HepG2 (cell line): ENCODE data around the gene MFSD11. TPM values are rescaled to one million over a fixed set of nuclear protein-coding genes. Genes with fewer than 3 reads are reported as not detected.
A peak's percentile ranks its signal among the peaks of the same experiment; 100 is the strongest.

Source experiments
- BCLAF1 ChIP-seq: fragments of 450-650 bp; IDR thresholded peaks from 2 replicates; pipeline ENCODE4 v1.6.1; 2017; ENCODE audit warnings: mild to moderate bottlenecking
- CERS6 ChIP-seq: sonication (generic); formaldehyde crosslinking; IDR thresholded peaks from 2 replicates; pipeline ENCODE4 v1.5.0; 2020; ENCODE audit warnings: missing genetic modification reagents
- KAT8 ChIP-seq: IDR thresholded peaks from 2 replicates; pipeline ENCODE4 v1.6.1; 2016; ENCODE audit warnings: missing genetic modification reagents, missing compliant biosample characterization
- KLF6 ChIP-seq: IDR thresholded peaks from 2 replicates; pipeline ENCODE4 v1.8.0; 2016; ENCODE audit warnings: missing biosample characterization, missing genetic modification reagents
- NAIF1 ChIP-seq: sonication (generic); formaldehyde crosslinking; IDR thresholded peaks from 2 replicates; pipeline ENCODE4 v1.5.0; 2020; ENCODE audit warnings: mild to moderate bottlenecking, missing genetic modification reagents, borderline replicate concordance
- NR0B2 ChIP-seq: sonication (generic); formaldehyde crosslinking; IDR thresholded peaks from 2 replicates; pipeline ENCODE4 v1.4.0; 2020; ENCODE audit warnings: mild to moderate bottlenecking, missing genetic modification reagents
- POLR2G ChIP-seq: fragments of 200-400 bp; formaldehyde crosslinking; IDR thresholded peaks from 2 replicates; pipeline ENCODE4 v1.6.1; 2018; ENCODE audit warnings: mild to moderate bottlenecking, low read depth, low read length, moderate library complexity
- REST ChIP-seq, 2 experiments: IDR thresholded peaks; 2 replicates each; pipeline ENCODE4 v1.6.1; 2011 to 2012; ENCODE audit warnings: low read length in 2 of 2, borderline replicate concordance in 1 of 2, low read depth in 1 of 2, mild to moderate bottlenecking in 1 of 2, moderate library complexity in 1 of 2
- TGIF2 ChIP-seq: IDR thresholded peaks from 2 replicates; pipeline ENCODE4 v1.6.1; 2016; ENCODE audit warnings: control low read depth, missing compliant biosample characterization
- TRIM24 ChIP-seq: sonication (generic); formaldehyde crosslinking; IDR thresholded peaks from 2 replicates; pipeline ENCODE4 v1.8.0; 2022; ENCODE audit warnings: mild to moderate bottlenecking, missing genetic modification reagents
- U2AF2 ChIP-seq: fragments of 200-400 bp; formaldehyde crosslinking; IDR thresholded peaks from 2 replicates; pipeline ENCODE4 v1.6.1; 2017; ENCODE audit warnings: low read depth, mild to moderate bottlenecking, low read length
- ZKSCAN8 ChIP-seq: IDR thresholded peaks from 2 replicates; pipeline ENCODE4 v1.6.1; 2016; ENCODE audit warnings: borderline replicate concordance, missing genetic modification reagents, missing compliant biosample characterization
- ZNF251 ChIP-seq: sonication (generic); formaldehyde crosslinking; IDR thresholded peaks from 2 replicates; pipeline ENCODE4 v1.9.0; 2021; ENCODE audit warnings: mild to moderate bottlenecking, missing genetic modification reagents
- ZNF619 ChIP-seq: sonication (generic); formaldehyde crosslinking; IDR thresholded peaks from 2 replicates; pipeline ENCODE4 v1.4.0; 2020; ENCODE audit warnings: mild to moderate bottlenecking, missing genetic modification reagents
- ZNF687 ChIP-seq: sonication (generic); formaldehyde crosslinking; IDR thresholded peaks from 2 replicates; pipeline ENCODE4 v1.5.1; 2020; ENCODE audit warnings: mild to moderate bottlenecking, missing genetic modification reagents, moderate library complexity
- ZNF720 ChIP-seq: sonication (generic); formaldehyde crosslinking; IDR thresholded peaks from 2 replicates; pipeline ENCODE4 v1.4.0; 2020; ENCODE audit warnings: missing genetic modification reagents
- polyA plus RNA-seq, 8 experiments: library from polyadenylated mRNA; depleted of rRNA in 3 of 8; stranded (reverse) in 7 of 8; unstranded in 1 of 8; fragments of >200 nt; fragmentation: Illumina TruSeq in 4 of 8; extraction: Trizol in 4 of 8; gene quantifications; 2 replicates each; pipeline versions ENCODE4 v1.2.1 to v1.2.3, GENCODE V29; 2011 to 2016; ENCODE audit warnings: low read depth in 4 of 8, missing spikeins in 1 of 8, mixed read lengths in 1 of 8; ENCODE audit not compliant: insufficient read depth in 1 of 8
- total RNA-seq, 5 experiments: library from RNA; depleted of rRNA; stranded (reverse); fragments of >200 nt; fragmentation: Illumina TruSeq; extraction: Trizol; gene quantifications; 2 replicates each; pipeline ENCODE4 v1.2.3, GENCODE V29; 2016; ENCODE audit warnings: low read depth in 1 of 5

Gene MFSD11
- total and polyA plus RNA-seq, 2 of the 13 experiments (the other 11 are each of a cell fraction or from before 2014, with no cell fraction given): 26.1 to 36.3 TPM

GRCh38 chr17:76700617-76701470 is 37.1 kb upstream of the MFSD11 start (continued):
- no peak; the same call in 1 of the 2 replicates for TF ChIP-seq POLR2G
- TF ChIP-seq REST (IDR thresholded peaks at IDR 0.05; ENCODE audit: borderline replicate concordance in 1 of 2, low read depth in 1 of 2, low read length in 2 of 2): no peak
- TF ChIP-seq ZNF251 (CRISPR knock-in tag): peak; percentile 40
- TF ChIP-seq BCLAF1: no peak
- peak; percentile 97 for TF ChIP-seq ZNF687 (CRISPR knock-in tag)
- TF ChIP-seq TRIM24 (CRISPR knock-in tag): no peak
- peak; percentile 37; the same call in 1 of the 2 replicates for TF ChIP-seq TGIF2 (CRISPR knock-in tag)
- TF ChIP-seq NR0B2: peak; percentile 78
- no peak for TF ChIP-seq CERS6 (CRISPR knock-in tag)
- TF ChIP-seq NAIF1: peak; percentile 8; the same call in 1 of the 2 replicates
- TF ChIP-seq ZNF720 (CRISPR knock-in tag): no peak
- TF ChIP-seq KLF6 (CRISPR knock-in tag): no peak
- TF ChIP-seq ZNF619 (CRISPR knock-in tag): peak; percentile 37; the same call in 1 of the 2 replicates
- peak; percentile 62 for TF ChIP-seq KAT8 (CRISPR knock-in tag)
- TF ChIP-seq U2AF2: no peak
- TF ChIP-seq ZKSCAN8 (CRISPR knock-in tag): peak; percentile 88; the same call in 1 of the 2 replicates
